ENCODE results near the gene C9orf85. TPM values are rescaled to one million over a fixed set of nuclear protein-coding genes. Genes with fewer than 3 reads are reported as not detected.

C9orf85 gene
- total RNA-seq, 4 donors from 2014 or later, result 8.9 to 21.7 (median 13.0) TPM

- no peak for TF ChIP-seq POLR2A (IDR thresholded peaks at IDR 0.05)
- TF ChIP-seq, protein P1, sequence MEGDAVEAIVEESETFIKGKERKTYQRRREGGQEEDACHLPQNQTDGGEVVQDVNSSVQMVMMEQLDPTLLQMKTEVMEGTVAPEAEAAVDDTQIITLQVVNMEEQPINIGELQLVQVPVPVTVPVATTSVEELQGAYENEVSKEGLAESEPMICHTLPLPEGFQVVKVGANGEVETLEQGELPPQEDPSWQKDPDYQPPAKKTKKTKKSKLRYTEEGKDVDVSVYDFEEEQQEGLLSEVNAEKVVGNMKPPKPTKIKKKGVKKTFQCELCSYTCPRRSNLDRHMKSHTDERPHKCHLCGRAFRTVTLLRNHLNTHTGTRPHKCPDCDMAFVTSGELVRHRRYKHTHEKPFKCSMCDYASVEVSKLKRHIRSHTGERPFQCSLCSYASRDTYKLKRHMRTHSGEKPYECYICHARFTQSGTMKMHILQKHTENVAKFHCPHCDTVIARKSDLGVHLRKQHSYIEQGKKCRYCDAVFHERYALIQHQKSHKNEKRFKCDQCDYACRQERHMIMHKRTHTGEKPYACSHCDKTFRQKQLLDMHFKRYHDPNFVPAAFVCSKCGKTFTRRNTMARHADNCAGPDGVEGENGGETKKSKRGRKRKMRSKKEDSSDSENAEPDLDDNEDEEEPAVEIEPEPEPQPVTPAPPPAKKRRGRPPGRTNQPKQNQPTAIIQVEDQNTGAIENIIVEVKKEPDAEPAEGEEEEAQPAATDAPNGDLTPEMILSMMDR (IDR thresholded peaks at IDR 0.05), result no peak
- no peak overlapping the region for H3K27ac ChIP-seq
- no peaks in the 10 kb centered on the region for H3K36me3 ChIP-seq
- no peaks in the 10 kb centered on the region for H3K9me3 ChIP-seq
- DNase-seq, result no peak
- no peaks in the 10 kb centered on the region for H3K4me1 ChIP-seq
- H3K27me3 ChIP-seq, result no peaks in the 10 kb centered on the region
- H3K4me3 ChIP-seq (replicated peaks in 1 of 3), result no peak overlapping the region
- 81 to 83% methylated on average over 4 of the region's 4 CpGs for WGBS, 2 donors
- intact Hi-C loops (cut with DNase I), result no loop called here
Measured at GRCh38 chr9:72012646-72013045, 101.2 kb downstream of the C9orf85 start.

DNA sequence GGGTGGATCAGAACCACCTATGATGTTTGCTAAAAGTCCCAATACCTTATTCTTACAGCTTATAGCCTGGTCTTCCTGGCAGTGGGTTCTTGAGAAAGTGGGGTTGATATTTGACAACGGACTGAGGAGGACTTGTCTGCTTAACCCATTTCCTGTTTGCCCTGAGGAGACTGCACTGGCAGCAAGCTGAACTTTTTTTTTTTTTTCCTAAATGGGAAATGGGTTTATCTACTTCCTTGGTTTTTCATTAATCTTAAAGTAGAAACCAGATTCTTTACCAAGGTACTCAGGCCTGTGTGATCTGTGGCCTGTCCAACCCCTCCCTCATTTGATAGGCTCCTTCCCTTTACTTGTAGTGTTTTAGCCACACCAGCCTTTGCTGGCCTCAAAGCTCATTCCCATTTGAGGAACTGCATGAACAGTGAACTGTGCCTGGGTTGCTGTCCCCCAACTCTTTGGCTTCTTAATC lies 101.9 kb downstream of the C9orf85 start:
- TF ChIP-seq, protein P1 (IDR thresholded peaks at IDR 0.05), result no peak
- no peak for TF ChIP-seq POLR2A (IDR thresholded peaks at IDR 0.05)
- Histone ChIP-seq H3K27me3 (no peaks in the 10 kb centered on the region), H3K4me3 (replicated peaks in 1 of 3) (no peak overlapping the region), H3K9me3 (no peaks in the 10 kb centered on the region), H3K36me3 (no peaks in the 10 kb centered on the region), H3K27ac (no peak overlapping the region), H3K4me1 (no peaks in the 10 kb centered on the region)
- intact Hi-C loops (cut with DNase I), result no loop called here
- 0 to 5% methylated on average over 1 of the region's 1 CpG for WGBS, 2 donors
- DNase-seq, result no peak

GRCh38 chr9:72022841-72023240 lies 111.4 kb downstream of the C9orf85 start:
- no peak overlapping the region for H3K27ac ChIP-seq
- DNase-seq, result no peak
- H3K4me1 ChIP-seq, result no peaks in the 10 kb centered on the region
- no peaks in the 10 kb centered on the region for H3K27me3 ChIP-seq
- intact Hi-C loops (cut with DNase I), result no loop called here
- TF ChIP-seq, protein P1 (IDR thresholded peaks at IDR 0.05), result no peak
- no peak for TF ChIP-seq POLR2A (IDR thresholded peaks at IDR 0.05)
- H3K36me3 ChIP-seq, result no peaks in the 10 kb centered on the region
- no peak overlapping the region for H3K4me3 ChIP-seq (replicated peaks in 1 of 3)
- 70 to 74% methylated on average over 3 of the region's 3 CpGs for WGBS, 2 donors
- H3K9me3 ChIP-seq, result no peaks in the 10 kb centered on the region

Small RNAs within 50 kb of the gene (small RNA-seq; reads per million reads assigned to genes)
- gene HSPB1P1 (not detected), gene RF00019 (not detected)

Other genes starting within 250 kb of the C9orf85 start
- 100 to 1,000 TPM in 1 of 4 donors, 10 to 100 TPM in 3; 29.6 to 111 (median 34.0) TPM for gene CEMIP2, start 143.1 kb upstream of the C9orf85 start, total RNA-seq
- 10 to 100 TPM; 30.0 to 46.2 (median 34.0) TPM for gene ABHD17B, start 446 bp upstream of the C9orf85 start, total RNA-seq
- gene C9orf57, start 149.0 kb downstream of the C9orf85 start, total RNA-seq, result not detected
- under 1 TPM in 1 of 4 donors, not detected in 3; 0.78 TPM for gene GDA, start 237.8 kb downstream of the C9orf85 start, total RNA-seq

Data from thyroid gland (tissue), 4 donors.